Trophoblast cell (in vitro differentiated cells and primary cell): Measurements from ENCODE around the gene AGGF1.

ENCODE experiments used
- DNase-seq, 2 donors: peaks; one replicate each; pipeline ENCODE4 v3.0.0-alpha.2; 2016
- H2AFZ ChIP-seq: 2 replicates; pipeline ENCODE4 v1.6.1; 2013; ENCODE audit warnings: low read length, moderate library complexity, mild to moderate bottlenecking; ENCODE audit not compliant: insufficient read depth, poor library complexity
- H2AK5ac ChIP-seq: 2 replicates; pipeline ENCODE4 v1.6.1; 2013; ENCODE audit warnings: mild to moderate bottlenecking, low read length
- H2BK120ac ChIP-seq: 2 replicates; pipeline ENCODE4 v1.6.1; 2013; ENCODE audit warnings: low read length, mild to moderate bottlenecking, moderate library complexity; ENCODE audit not compliant: insufficient read depth, poor library complexity
- H2BK12ac ChIP-seq: 2 replicates; pipeline ENCODE4 v1.6.1; 2013; ENCODE audit warnings: mild to moderate bottlenecking, low read length, moderate library complexity
- H2BK5ac ChIP-seq: 2 replicates; pipeline ENCODE4 v1.6.1; 2013; ENCODE audit warnings: low read length, low read depth, moderate library complexity, mild to moderate bottlenecking; ENCODE audit not compliant: poor library complexity
- H3K14ac ChIP-seq: 2 replicates; pipeline ENCODE4 v1.6.1; 2013; ENCODE audit warnings: mild to moderate bottlenecking, low read length
- H3K18ac ChIP-seq: 2 replicates; pipeline ENCODE4 v1.6.1; 2013; ENCODE audit warnings: mild to moderate bottlenecking, low read length
- H3K23ac ChIP-seq: 2 replicates; pipeline ENCODE4 v1.6.1; 2013; ENCODE audit warnings: low read length
- H3K27ac ChIP-seq: 2 replicates; pipeline ENCODE4 v1.5.1; 2013; ENCODE audit warnings: low read depth, mild to moderate bottlenecking, inconsistent platforms, low read length, moderate library complexity
- H3K27me3 ChIP-seq: 2 replicates; pipeline ENCODE4 v1.6.1; 2013; ENCODE audit warnings: inconsistent platforms, mild to moderate bottlenecking, low read length, moderate library complexity; ENCODE audit not compliant: insufficient read depth
- H3K36me3 ChIP-seq, 2 experiments: 1 replicate in 1 of 2; 2 replicates in 1 of 2; pipeline ENCODE4 v1.6.1; 2013; ENCODE audit warnings: low read length in 2 of 2, mild to moderate bottlenecking in 2 of 2, moderate library complexity in 1 of 2; ENCODE audit not compliant: insufficient read depth in 2 of 2, control insufficient read depth in 1 of 2
- H3K4ac ChIP-seq: 2 replicates; pipeline ENCODE4 v1.6.1; 2013; ENCODE audit warnings: low read depth, mild to moderate bottlenecking, low read length, moderate library complexity
- H3K4me1 ChIP-seq, 2 experiments: 1 replicate in 1 of 2; 2 replicates in 1 of 2; pipeline ENCODE4 v1.6.1; 2013; ENCODE audit warnings: low read length in 2 of 2, mild to moderate bottlenecking in 2 of 2, moderate library complexity in 1 of 2; ENCODE audit not compliant: insufficient read depth in 2 of 2, control insufficient read depth in 1 of 2
- H3K4me2 ChIP-seq: 2 replicates; pipeline ENCODE4 v1.6.1; 2013; ENCODE audit warnings: inconsistent platforms, mild to moderate bottlenecking, low read length, moderate library complexity
- H3K4me3 ChIP-seq: 2 replicates; pipeline ENCODE4 v1.5.1; 2013; ENCODE audit warnings: mild to moderate bottlenecking, low read depth, low read length, inconsistent platforms
- H3K79me1 ChIP-seq: one replicate; pipeline ENCODE4 v1.6.1; 2013; ENCODE audit warnings: low read length
- H3K79me2 ChIP-seq: 2 replicates; pipeline ENCODE4 v1.6.1; 2013; ENCODE audit warnings: low read length, mild to moderate bottlenecking; ENCODE audit not compliant: control insufficient read depth, insufficient read depth, poor library complexity
- H3K9ac ChIP-seq: 2 replicates; pipeline ENCODE4 v1.6.1; 2013; ENCODE audit warnings: mild to moderate bottlenecking, low read length
- H3K9me3 ChIP-seq: 2 replicates; pipeline ENCODE4 v1.6.1; 2013; ENCODE audit warnings: low read depth, mild to moderate bottlenecking, control low read depth, inconsistent platforms, low read length; ENCODE audit not compliant: insufficient read depth
- H4K12ac ChIP-seq: 2 replicates; pipeline ENCODE4 v1.6.1; 2013; ENCODE audit warnings: low read depth, mild to moderate bottlenecking, low read length, moderate library complexity
- H4K8ac ChIP-seq: 2 replicates; pipeline ENCODE4 v1.6.1; 2013; ENCODE audit warnings: low read depth, mild to moderate bottlenecking, low read length, moderate library complexity
- H4K91ac ChIP-seq: one replicate; pipeline ENCODE4 v1.6.1; 2013; ENCODE audit warnings: low read depth, mild to moderate bottlenecking, low read length, moderate library complexity
- WGBS: extraction: QIAGEN DNeasy Blood & Tissue Kit; methylation state at CpG from one replicate; pipeline ENCODE4 v1.1.7; 2013; ENCODE audit warnings: missing lambda C conversion rate; ENCODE audit not compliant: insufficient read length, insufficient coverage; ENCODE audit errors: extremely low coverage; 5-methylcytosine and 5-hydroxymethylcytosine counted together

AGGF1 gene

DNA sequence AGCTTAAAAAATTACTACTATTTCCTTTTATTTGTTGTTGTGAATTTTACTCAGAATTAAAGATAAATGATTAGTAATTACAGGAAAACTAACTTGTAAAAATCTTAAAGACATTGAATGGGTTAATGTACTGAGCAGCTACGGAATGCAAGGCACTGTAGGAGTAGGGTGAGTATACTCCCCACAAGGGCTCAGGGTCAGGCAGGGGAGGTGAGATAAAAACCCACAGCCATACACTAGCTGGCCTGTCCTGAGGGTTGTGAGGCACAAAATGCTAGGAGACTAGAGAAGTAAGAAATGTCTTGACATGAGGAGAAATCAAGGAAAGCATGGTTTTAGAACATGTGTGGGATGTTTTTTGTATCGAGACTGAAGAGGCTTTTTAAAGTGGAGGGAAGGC lies 43.5 kb downstream of the AGGF1 start:
- no peak overlapping the region for H2BK120ac ChIP-seq
- H3K27me3 ChIP-seq: no peaks in the 10 kb centered on the region

DNA sequence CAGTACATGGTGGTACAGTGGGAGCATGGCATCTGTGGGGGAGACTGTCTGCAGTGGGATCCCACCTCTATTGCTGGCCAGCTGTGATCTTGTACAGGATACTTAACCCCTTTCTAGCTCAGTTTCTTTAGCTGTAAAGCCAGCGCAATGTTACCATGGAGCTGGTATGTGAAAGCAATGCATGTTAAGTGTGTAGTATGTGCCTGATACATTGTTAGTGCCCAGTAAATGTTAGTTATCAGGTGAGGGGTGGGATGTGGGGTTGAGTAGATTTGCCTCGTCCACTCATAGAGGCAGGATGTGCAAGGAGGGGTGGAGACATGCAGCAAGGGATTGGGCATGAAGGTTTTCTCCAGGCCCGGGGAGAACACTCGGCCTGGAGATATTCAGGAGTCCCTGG lies 44.5 kb downstream of the AGGF1 start:
- no CpG with 5 or more reads among the region's 4 CpGs for WGBS
- Histone ChIP-seq H3K27me3 (no peaks in the 10 kb centered on the region), H3K23ac (peak overlapping the region; percentile 8), H2BK12ac (no peak overlapping the region), H2AK5ac (no peak overlapping the region), H3K4me3 (no peak overlapping the region), H3K9me3 (no peaks in the 10 kb centered on the region), H4K91ac (no peak overlapping the region), H3K79me2 (no peaks in the 10 kb centered on the region), H3K79me1 (no peaks in the 10 kb centered on the region), H2BK120ac (no peak overlapping the region), H3K4me1 (peaks cover 0 to 4% of the 10 kb centered on the region in 2 experiments), H3K36me3 (no peaks in the 10 kb centered on the region), H3K4me2 (no peak overlapping the region), H3K18ac (no peak overlapping the region), H4K12ac (no peak overlapping the region), H4K8ac (no peak overlapping the region), H3K14ac (no peak overlapping the region), H2AFZ (no peak overlapping the region), H2BK5ac (no peak overlapping the region), H3K9ac (peak overlapping the region; percentile 15), H3K4ac (no peak overlapping the region), H3K27ac (no peak overlapping the region)
- DNase-seq: no peak

More for the DNA sequence above, 43.5 kb downstream of the AGGF1 start:
- Histone ChIP-seq H3K23ac (no peak overlapping the region), H3K79me1 (no peaks in the 10 kb centered on the region), H3K36me3 (peaks cover 0 to under 1% of the 10 kb centered on the region in 2 experiments), H4K12ac (no peak overlapping the region), H2AK5ac (no peak overlapping the region), H2AFZ (no peak overlapping the region), H3K9ac (no peak overlapping the region), H3K4me3 (no peak overlapping the region), H3K9me3 (no peaks in the 10 kb centered on the region), H3K27ac (no peak overlapping the region), H3K4me2 (no peak overlapping the region), H3K18ac (no peak overlapping the region), H3K4ac (no peak overlapping the region), H4K8ac (no peak overlapping the region), H2BK12ac (no peak overlapping the region), H3K4me1 (peaks cover 0 to 4% of the 10 kb centered on the region in 2 experiments), H2BK5ac (no peak overlapping the region), H3K14ac (no peak overlapping the region), H4K91ac (no peak overlapping the region), H3K79me2 (no peaks in the 10 kb centered on the region)
- no peak for DNase-seq
- WGBS: no CpG with 5 or more reads among the region's 2 CpGs

DNA sequence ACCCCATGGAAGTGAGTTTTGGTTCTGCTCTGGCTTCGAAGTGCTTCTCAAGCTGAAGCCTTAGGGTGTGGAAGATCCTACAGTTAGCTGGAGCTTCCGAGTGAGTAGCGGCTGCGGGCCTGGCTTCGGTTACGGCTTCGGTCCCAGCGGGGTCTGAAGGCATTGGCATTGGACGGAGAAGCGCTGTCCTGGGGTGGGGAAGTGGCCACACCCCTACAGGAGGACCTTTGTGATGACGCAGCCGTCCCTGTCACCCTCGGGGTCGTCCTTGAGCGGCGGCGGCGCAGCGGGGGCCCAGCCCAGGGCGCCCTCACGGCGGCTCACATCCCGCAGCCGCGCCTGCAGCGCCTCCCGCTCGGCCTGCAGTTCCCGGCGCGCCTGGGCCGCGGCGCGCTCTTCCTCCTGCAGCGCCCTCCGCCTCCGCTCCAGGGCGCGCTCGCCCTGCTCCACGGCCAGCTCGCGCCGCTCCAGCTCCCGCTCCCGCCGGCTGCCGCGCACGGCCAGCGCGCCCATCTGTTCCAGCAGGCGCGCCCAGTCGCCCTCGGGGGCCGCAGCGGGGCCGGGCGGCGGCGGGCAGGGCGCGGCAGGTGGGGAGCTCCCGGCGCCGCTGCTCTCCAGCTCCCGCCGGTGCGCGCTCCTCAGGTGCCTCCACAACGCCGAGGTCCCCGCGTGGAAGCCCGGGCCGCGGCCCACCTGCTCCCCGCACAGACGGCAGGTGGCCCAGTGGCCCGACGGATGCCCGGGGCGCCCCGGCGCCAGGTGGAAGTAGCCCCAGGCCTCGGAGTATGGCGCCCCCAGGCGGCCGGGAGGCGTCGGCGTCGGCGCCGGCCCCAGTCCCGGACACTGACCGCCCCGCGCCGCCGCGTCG lies 47.0 kb downstream of the AGGF1 start:
- Histone ChIP-seq H4K8ac (peak overlapping the region; percentile 75), H4K12ac (peak overlapping the region; percentile 49), H2AK5ac (no peak overlapping the region), H3K4me3 (peak overlapping the region; percentile 79), H3K4me2 (peak overlapping the region; percentile 75), H3K23ac (no peak overlapping the region), H3K4me1 (peaks cover 0 to 4% of the 10 kb centered on the region in 2 experiments), H3K9ac (peak overlapping the region; percentile 35), H3K4ac (no peak overlapping the region), H4K91ac (no peak overlapping the region), H2AFZ (peak overlapping the region; percentile 69), H3K14ac (no peak overlapping the region), H3K27me3 (no peaks in the 10 kb centered on the region), H2BK5ac (no peak overlapping the region), H3K36me3 (no peaks in the 10 kb centered on the region), H3K79me2 (no peaks in the 10 kb centered on the region), H3K27ac (no peak overlapping the region), H3K18ac (no peak overlapping the region), H3K79me1 (no peaks in the 10 kb centered on the region), H2BK120ac (no peak overlapping the region), H3K9me3 (no peaks in the 10 kb centered on the region), H2BK12ac (no peak overlapping the region)
- no CpG with 5 or more reads among the region's 105 CpGs for WGBS
- peak; percentile 52 to 65 for DNase-seq

DNA sequence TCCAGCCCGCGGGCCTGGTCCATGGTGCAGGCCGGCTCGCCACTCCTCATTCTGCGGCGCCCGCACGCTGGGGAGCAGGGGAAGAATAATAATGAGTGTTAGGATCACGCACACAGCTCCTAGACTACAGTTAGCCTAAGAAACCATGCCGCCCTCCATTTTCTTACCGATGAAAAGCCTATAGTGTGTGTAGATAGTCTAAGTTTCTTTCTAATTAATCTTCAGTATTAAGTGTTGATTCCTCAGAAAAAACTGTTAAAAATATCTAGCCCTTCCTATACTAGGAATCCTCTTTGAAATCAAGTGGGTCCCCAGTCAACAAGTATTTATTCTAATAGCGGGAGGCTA lies 47.6 kb downstream of the AGGF1 start:
- Histone ChIP-seq H3K4me2 (peak overlapping the region; percentile 75), H3K14ac (no peak overlapping the region), H3K79me2 (no peaks in the 10 kb centered on the region), H4K91ac (no peak overlapping the region), H2AK5ac (no peak overlapping the region), H2AFZ (no peak overlapping the region), H3K27ac (no peak overlapping the region), H4K12ac (no peak overlapping the region), H3K4ac (no peak overlapping the region), H2BK12ac (no peak overlapping the region), H3K4me3 (no peak overlapping the region), H3K23ac (no peak overlapping the region), H3K27me3 (no peaks in the 10 kb centered on the region), H3K4me1 (peaks cover 0 to 4% of the 10 kb centered on the region in 2 experiments), H2BK120ac (no peak overlapping the region), H4K8ac (no peak overlapping the region), H3K36me3 (no peaks in the 10 kb centered on the region), H3K18ac (no peak overlapping the region), H3K9ac (no peak overlapping the region), H3K79me1 (no peaks in the 10 kb centered on the region), H2BK5ac (no peak overlapping the region), H3K9me3 (no peaks in the 10 kb centered on the region)
- WGBS: no CpG with 5 or more reads among the region's 12 CpGs
- no peak for DNase-seq
